GM21529 (cell line): ENCODE measurements around the gene MRTFB.
A peak's percentile ranks its signal among the peaks of the same experiment; 100 is the strongest.

ENCODE experiments used
- ATAC-seq: cut with Tn5 transposase; IDR thresholded peaks from one replicate; pipeline ENCODE4 v1.9.1; 2021; ENCODE audit not compliant: unreplicated experiment

MRTFB gene

GRCh38 chr16:14131774-14132695 lies 60.9 kb downstream of the MRTFB start:
- peak; percentile 19 for ATAC-seq

GRCh38 chr16:14132696-14133048 lies 61.6 kb downstream of the MRTFB start:
- peak; percentile 84 for ATAC-seq

- ATAC-seq = no peak
These were observed 62.8 kb downstream of the MRTFB start for GRCh38 chr16:14133907-14134306.

GRCh38 chr16:14135704-14136103 lies 64.6 kb downstream of the MRTFB start:
- ATAC-seq = no peak

- no peak for ATAC-seq
These were observed 68.8 kb downstream of the MRTFB start for GRCh38 chr16:14139872-14140271.

- no peak for ATAC-seq
These were observed 69.8 kb downstream of the MRTFB start for GRCh38 chr16:14140923-14141322.

GRCh38 chr16:14146445-14146844 lies 75.3 kb downstream of the MRTFB start:
- ATAC-seq = no peak

GRCh38 chr16:14148016-14148415 lies 76.9 kb downstream of the MRTFB start:
- ATAC-seq = no peak

- no peak for ATAC-seq
These were observed 77.5 kb downstream of the MRTFB start for GRCh38 chr16:14148569-14148968.

- ATAC-seq = no peak
These were observed 79.7 kb downstream of the MRTFB start for GRCh38 chr16:14150796-14151195.

- ATAC-seq = no peak
These were observed 80.3 kb downstream of the MRTFB start for GRCh38 chr16:14151256-14152030.

- no peak for ATAC-seq
These were observed 84.6 kb downstream of the MRTFB start for GRCh38 chr16:14155572-14156190.

GRCh38 chr16:14164916-14165662 lies 94.0 kb downstream of the MRTFB start:
- no peak for ATAC-seq

GRCh38 chr16:14168146-14168545 lies 97.0 kb downstream of the MRTFB start:
- ATAC-seq = no peak

GRCh38 chr16:14172200-14172809 lies 101.2 kb downstream of the MRTFB start:
- no peak for ATAC-seq

GRCh38 chr16:14175086-14175485 lies 104.0 kb downstream of the MRTFB start:
- ATAC-seq = no peak

- no peak for ATAC-seq
These were observed 106.6 kb downstream of the MRTFB start for GRCh38 chr16:14177704-14178103.

GRCh38 chr16:14179116-14179515 lies 108.0 kb downstream of the MRTFB start:
- no peak for ATAC-seq

GRCh38 chr16:14180481-14180944 lies 109.4 kb downstream of the MRTFB start:
- ATAC-seq = no peak

- ATAC-seq = no peak
These were observed 110.4 kb downstream of the MRTFB start for GRCh38 chr16:14181371-14182050.
